Activated naive CD8-positive, alpha-beta T cell treated with anti-CD3 and anti-CD28 coated beads, Interleukin-2, amount 50 U/mL, for 24 hours (primary cell): ENCODE measurements around the gene SPRYD7.
A peak's percentile ranks its signal among the peaks of the same experiment; 100 is the strongest.

Experiments used
- ATAC-seq: fragments of 150-1000 bp; cut with Tn5 transposase; one replicate; pipeline ENCODE4 v1.10.0; 2021
- DNase-seq: peaks from one replicate; pipeline ENCODE4 v3.0.0; 2021
- H3K27ac Mint-ChIP-seq: one replicate; pipeline ENCODE4 v1.8.0; 2021; ENCODE audit warnings: mild to moderate bottlenecking, mixed read lengths
- H3K27me3 Mint-ChIP-seq: one replicate; pipeline ENCODE4 v1.8.0; 2021; ENCODE audit warnings: mixed read lengths
- H3K36me3 Mint-ChIP-seq: one replicate; pipeline ENCODE4 v1.8.0; 2021; ENCODE audit warnings: low read depth, mixed read lengths
- H3K4me1 Mint-ChIP-seq: one replicate; pipeline ENCODE4 v1.8.0; 2021; ENCODE audit warnings: mixed read lengths
- H3K4me3 Mint-ChIP-seq: one replicate; pipeline ENCODE4 v1.8.0; 2021; ENCODE audit warnings: mild to moderate bottlenecking, moderate library complexity, mixed read lengths
- H3K9me3 Mint-ChIP-seq: one replicate; pipeline ENCODE4 v1.8.0; 2021; ENCODE audit warnings: mixed read lengths

The SPRYD7 gene

GRCh38 chr13:49936075-49936967 is at the start of gene SPRYD7:
SPRYD7 (minus strand) TSS chr13:49936340; CDS start chr13:49936235, 105 bp downstream.
- Mint-ChIP-seq H3K36me3 (no peaks in the 10 kb centered on the region), H3K9me3 (no peaks in the 10 kb centered on the region), H3K27ac (peak within 1 kb of the TSS; percentile 89), H3K27me3 (no peaks in the 10 kb centered on the region), H3K4me3 (peak within 1 kb of the TSS; percentile 88), H3K4me1 (peaks cover 16% of the 10 kb centered on the region)
- DNase-seq = peak; percentile 98
- peak; percentile 99 for ATAC-seq

- ATAC-seq (no peak), DNase-seq (no peak)
- Mint-ChIP-seq H3K36me3 (peaks cover 3% of the 10 kb centered on the region), H3K27me3 (no peaks in the 10 kb centered on the region), H3K9me3 (no peaks in the 10 kb centered on the region), H3K4me3 (no peak overlapping the region), H3K4me1 (no peaks in the 10 kb centered on the region), H3K27ac (no peak overlapping the region)
Measured at GRCh38 chr13:49985129-49985528, 49.0 kb upstream of the SPRYD7 start.

- DNase-seq (no peak), ATAC-seq (no peak)
- Mint-ChIP-seq H3K27me3 (no peaks in the 10 kb centered on the region), H3K27ac (no peak overlapping the region), H3K9me3 (no peaks in the 10 kb centered on the region), H3K36me3 (no peaks in the 10 kb centered on the region), H3K4me1 (no peaks in the 10 kb centered on the region), H3K4me3 (no peak overlapping the region)
Measured at GRCh38 chr13:49980266-49980665, 44.1 kb upstream of the SPRYD7 start.

GRCh38 chr13:49977992-49978391 is 41.9 kb upstream of the SPRYD7 start:
- no peaks in the 10 kb centered on the region for H3K36me3 Mint-ChIP-seq
- no peaks in the 10 kb centered on the region for H3K4me1 Mint-ChIP-seq
- DNase-seq (no peak), ATAC-seq (no peak)
- H3K4me3 Mint-ChIP-seq = no peak overlapping the region
- no peaks in the 10 kb centered on the region for H3K27me3 Mint-ChIP-seq
- no peaks in the 10 kb centered on the region for H3K9me3 Mint-ChIP-seq
- no peak overlapping the region for H3K27ac Mint-ChIP-seq

GRCh38 chr13:49976314-49977258 is 40.4 kb upstream of the SPRYD7 start:
- ATAC-seq = peak; percentile 80
- Mint-ChIP-seq H3K4me3 (no peak overlapping the region), H3K27me3 (no peaks in the 10 kb centered on the region), H3K36me3 (no peaks in the 10 kb centered on the region), H3K4me1 (no peaks in the 10 kb centered on the region), H3K9me3 (no peaks in the 10 kb centered on the region), H3K27ac (no peak overlapping the region)
- DNase-seq = peak; percentile 75

GRCh38 chr13:49975826-49976225 is 39.7 kb upstream of the SPRYD7 start:
- Mint-ChIP-seq H3K27me3 (no peaks in the 10 kb centered on the region), H3K4me3 (no peak overlapping the region), H3K4me1 (no peaks in the 10 kb centered on the region), H3K36me3 (no peaks in the 10 kb centered on the region), H3K27ac (no peak overlapping the region), H3K9me3 (no peaks in the 10 kb centered on the region)
- DNase-seq (no peak), ATAC-seq (no peak)

GRCh38 chr13:49972709-49973108 is 36.6 kb upstream of the SPRYD7 start:
- no peak for DNase-seq
- H3K9me3 Mint-ChIP-seq = no peaks in the 10 kb centered on the region
- H3K27me3 Mint-ChIP-seq = no peaks in the 10 kb centered on the region
- no peak overlapping the region for H3K4me3 Mint-ChIP-seq
- no peak for ATAC-seq
- H3K36me3 Mint-ChIP-seq = no peaks in the 10 kb centered on the region
- no peak overlapping the region for H3K27ac Mint-ChIP-seq
- no peaks in the 10 kb centered on the region for H3K4me1 Mint-ChIP-seq

- ATAC-seq (no peak), DNase-seq (no peak)
- Mint-ChIP-seq H3K4me3 (no peak overlapping the region), H3K9me3 (peaks cover 31% of the 10 kb centered on the region), H3K27me3 (no peaks in the 10 kb centered on the region), H3K4me1 (no peaks in the 10 kb centered on the region), H3K36me3 (peaks cover 11% of the 10 kb centered on the region), H3K27ac (no peak overlapping the region)
Measured at GRCh38 chr13:49967456-49967855, 31.3 kb upstream of the SPRYD7 start.

- no peak for DNase-seq
- Mint-ChIP-seq H3K36me3 (peaks cover 9% of the 10 kb centered on the region), H3K4me3 (no peak overlapping the region), H3K4me1 (no peaks in the 10 kb centered on the region), H3K27me3 (peaks cover 6% of the 10 kb centered on the region), H3K9me3 (peaks cover 10% of the 10 kb centered on the region), H3K27ac (no peak overlapping the region)
- no peak for ATAC-seq
Measured at GRCh38 chr13:49958321-49958720, 22.2 kb upstream of the SPRYD7 start.

- no peak for ATAC-seq
- Mint-ChIP-seq H3K27ac (no peak overlapping the region), H3K36me3 (peaks cover 3% of the 10 kb centered on the region), H3K27me3 (peaks cover 8% of the 10 kb centered on the region), H3K4me3 (no peak overlapping the region), H3K9me3 (peaks cover 5% of the 10 kb centered on the region), H3K4me1 (no peaks in the 10 kb centered on the region)
- no peak for DNase-seq
Measured at GRCh38 chr13:49956131-49956530, 20.0 kb upstream of the SPRYD7 start.

GRCh38 chr13:49954674-49955455 is 18.7 kb upstream of the SPRYD7 start:
- H3K4me1 Mint-ChIP-seq = no peaks in the 10 kb centered on the region
- no peaks in the 10 kb centered on the region for H3K9me3 Mint-ChIP-seq
- ATAC-seq = no peak
- peaks cover 8% of the 10 kb centered on the region for H3K27me3 Mint-ChIP-seq
- H3K36me3 Mint-ChIP-seq = no peaks in the 10 kb centered on the region
- no peak overlapping the region for H3K4me3 Mint-ChIP-seq
- H3K27ac Mint-ChIP-seq = no peak overlapping the region
- DNase-seq = no peak

GRCh38 chr13:49953560-49953959 is 17.4 kb upstream of the SPRYD7 start:
- Mint-ChIP-seq H3K27me3 (peaks cover 14% of the 10 kb centered on the region), H3K4me3 (no peak overlapping the region)
- ATAC-seq = no peak

GRCh38 chr13:49951754-49952535 is 15.8 kb upstream of the SPRYD7 start:
- no peaks in the 10 kb centered on the region for H3K9me3 Mint-ChIP-seq
- DNase-seq = no peak
- no peak for ATAC-seq
- no peaks in the 10 kb centered on the region for H3K4me1 Mint-ChIP-seq
- H3K27ac Mint-ChIP-seq = no peak overlapping the region
- no peak overlapping the region for H3K4me3 Mint-ChIP-seq
- peaks cover 14% of the 10 kb centered on the region for H3K27me3 Mint-ChIP-seq
- H3K36me3 Mint-ChIP-seq = no peaks in the 10 kb centered on the region

More at GRCh38 chr13:49953560-49953959, 17.4 kb upstream of the SPRYD7 start:
- H3K4me1 Mint-ChIP-seq = no peaks in the 10 kb centered on the region
- DNase-seq = no peak
- no peaks in the 10 kb centered on the region for H3K36me3 Mint-ChIP-seq
- no peak overlapping the region for H3K27ac Mint-ChIP-seq
- no peaks in the 10 kb centered on the region for H3K9me3 Mint-ChIP-seq
